CD4-positive, alpha-beta T cell treated with Interleukin-12 subunit alpha and Interleukin-12 subunit beta, for 1 hour (primary cell): ENCODE measurements around the gene NOD2.
A peak's percentile ranks its signal among the peaks of the same experiment; 100 is the strongest.

Experiments used
- DNase-seq: peaks from one replicate; pipeline ENCODE4 v3.0.0-alpha.2; 2020

Gene NOD2

DNA sequence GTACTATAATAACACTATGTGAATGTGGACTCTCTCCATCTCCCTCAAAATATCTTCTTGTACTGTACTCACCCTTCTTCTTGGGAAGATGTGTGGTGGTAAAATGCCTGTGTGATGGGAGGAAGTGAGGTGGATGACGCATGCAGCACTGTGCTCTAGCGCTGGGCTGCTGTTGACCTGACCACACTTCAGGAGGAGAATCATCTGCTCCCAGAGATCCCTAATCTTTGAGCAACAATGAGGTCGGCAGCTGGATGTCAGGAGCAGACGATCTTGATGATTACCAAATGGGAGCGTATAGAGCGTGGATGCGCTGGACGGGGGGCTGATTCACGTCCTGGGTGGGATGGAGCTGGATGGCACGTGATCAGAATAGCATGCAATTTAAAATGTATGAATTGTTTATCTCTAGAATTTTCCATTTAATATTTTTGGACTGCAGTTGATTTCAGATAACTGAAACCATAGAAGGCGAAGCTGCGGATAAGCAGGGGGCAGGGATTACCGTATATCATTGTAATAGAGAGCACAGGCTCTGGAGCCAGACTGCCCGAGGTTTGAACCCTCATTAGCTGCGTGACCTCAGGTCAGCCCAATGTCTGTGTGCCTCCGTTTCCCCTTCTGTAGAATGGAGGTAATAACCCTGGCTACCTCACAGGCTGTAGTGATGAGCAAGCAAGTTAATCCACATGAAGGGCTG, 24.8 kb downstream of the NOD2 start:
- no peak for DNase-seq

DNA sequence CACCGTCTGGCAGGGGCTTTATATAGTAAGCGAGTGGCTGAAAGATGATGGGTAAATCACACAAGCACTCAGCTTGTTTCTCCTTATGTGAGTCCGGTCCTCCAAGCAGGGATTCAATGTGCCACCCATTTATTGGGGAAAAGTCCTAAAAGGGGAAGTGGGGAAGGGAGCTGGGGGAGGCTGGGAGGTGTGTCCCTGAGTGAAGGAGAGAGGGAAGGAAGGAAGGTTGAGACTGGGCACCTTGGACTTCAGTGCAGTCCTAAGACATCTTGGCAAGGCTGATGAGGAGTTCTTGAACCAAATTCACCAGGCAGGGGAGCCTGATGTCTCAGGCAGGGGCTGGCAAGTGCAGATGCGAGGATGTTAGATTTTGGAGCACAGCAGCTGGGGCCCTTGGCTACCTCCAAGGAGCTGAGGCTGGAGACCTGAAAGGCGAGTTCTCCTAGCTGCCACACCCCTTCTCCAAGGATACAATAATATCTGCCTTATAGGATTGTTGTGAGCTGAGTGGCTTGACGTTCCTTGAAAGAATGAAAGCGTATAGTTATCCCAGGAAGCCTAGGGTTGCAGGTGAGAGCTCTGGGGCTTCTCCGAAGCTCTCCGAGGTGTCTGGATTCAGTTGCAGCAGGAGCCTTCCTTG, 25.5 kb downstream of the NOD2 start:
- DNase-seq, result no peak

DNA sequence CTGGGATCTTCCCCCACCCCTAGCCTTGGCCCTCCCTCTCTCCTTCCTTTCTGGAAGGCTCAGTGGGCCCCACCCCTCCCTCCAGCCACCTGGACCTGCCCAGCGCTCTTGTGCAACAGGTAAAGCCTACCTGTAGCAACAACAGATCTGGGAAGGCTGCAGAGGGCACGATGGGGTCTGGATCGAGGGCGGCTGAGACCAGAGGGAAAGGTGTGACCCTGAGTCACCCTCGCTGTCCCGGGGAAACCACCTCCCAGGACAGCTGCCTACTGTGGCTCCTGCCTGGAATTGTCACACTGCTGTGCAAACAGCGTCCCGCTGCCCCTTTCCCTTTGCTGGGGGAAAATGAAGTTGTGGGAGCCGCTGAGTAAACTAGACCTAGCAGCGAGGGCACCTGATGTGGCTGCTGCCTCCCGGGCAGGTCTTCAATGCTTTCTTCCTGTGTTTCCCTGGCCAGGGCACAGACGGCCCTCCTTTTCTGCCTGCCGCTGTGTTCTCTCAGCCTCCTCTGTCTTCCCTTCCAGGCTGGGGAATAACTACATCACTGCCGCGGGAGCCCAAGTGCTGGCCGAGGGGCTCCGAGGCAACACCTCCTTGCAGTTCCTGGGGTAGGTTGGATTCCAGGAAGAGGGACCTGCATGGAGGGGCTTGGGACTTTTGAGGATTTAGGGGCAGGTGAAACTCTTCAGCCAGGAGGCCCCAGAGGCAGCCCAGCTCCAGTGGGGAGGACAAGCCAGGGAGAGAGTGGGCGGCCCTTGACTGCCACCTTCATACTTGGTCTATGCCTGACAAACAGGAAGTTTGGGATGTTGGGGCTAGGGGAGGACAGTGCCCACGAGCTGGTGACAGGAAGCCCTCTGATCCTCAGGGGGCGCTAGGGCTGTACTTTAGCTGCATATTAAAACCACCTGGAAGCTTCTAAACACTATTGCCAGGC, 26.3 kb downstream of the NOD2 start:
- DNase-seq, result no peak

DNA sequence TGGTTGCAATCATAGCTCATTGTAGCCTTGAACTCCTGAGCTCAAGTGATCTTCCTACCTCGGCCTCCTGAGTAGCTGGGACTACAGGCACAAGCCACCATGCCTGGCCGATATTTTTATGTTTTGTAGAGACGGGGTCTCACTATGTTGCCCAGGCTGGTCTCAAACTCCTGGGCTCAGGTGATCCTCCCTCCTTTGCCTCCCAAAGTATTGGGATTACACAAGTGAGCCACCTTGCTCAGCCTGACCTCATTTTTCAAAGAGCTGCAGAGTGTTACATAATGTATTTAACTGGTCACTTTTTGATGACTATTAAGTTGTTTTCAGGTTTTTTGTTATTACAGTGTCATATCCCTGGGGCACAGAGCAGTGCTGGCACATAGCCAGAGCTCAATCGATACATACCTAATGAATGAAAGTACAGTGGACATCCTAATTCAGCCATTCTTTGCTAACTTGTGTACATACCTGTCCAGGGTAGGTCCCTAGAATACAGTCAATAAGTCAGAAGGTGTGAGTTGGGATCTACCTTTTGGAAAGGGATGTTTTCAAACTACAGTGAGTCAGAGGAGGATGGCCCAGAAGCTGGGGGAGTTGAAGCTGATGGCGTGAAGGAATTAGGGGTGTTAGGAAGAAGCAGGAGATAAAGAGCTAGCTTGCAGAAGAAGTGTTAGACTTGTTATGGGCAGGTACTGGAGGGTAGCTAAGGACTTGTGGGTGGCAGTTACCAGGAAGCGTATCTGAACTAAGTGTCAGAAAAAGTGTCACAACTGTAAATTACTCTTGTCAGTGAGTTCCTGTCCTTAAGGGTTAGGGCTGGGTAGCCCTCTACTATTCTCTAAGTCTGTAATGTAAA, 28.4 kb downstream of the NOD2 start:
- peak; percentile 46 for DNase-seq

DNA sequence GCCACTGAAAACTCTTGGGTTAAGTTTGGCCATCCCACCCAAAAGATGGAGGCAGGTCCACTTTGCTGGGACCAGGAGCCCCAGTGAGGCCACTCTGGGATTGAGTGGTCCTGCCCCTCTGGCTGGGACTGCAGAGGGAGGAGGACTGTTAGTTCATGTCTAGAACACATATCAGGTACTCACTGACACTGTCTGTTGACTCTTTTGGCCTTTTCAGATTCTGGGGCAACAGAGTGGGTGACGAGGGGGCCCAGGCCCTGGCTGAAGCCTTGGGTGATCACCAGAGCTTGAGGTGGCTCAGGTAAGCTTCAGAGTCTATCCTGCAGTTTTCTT, 29.0 kb downstream of the NOD2 start:
- no peak for DNase-seq

DNA sequence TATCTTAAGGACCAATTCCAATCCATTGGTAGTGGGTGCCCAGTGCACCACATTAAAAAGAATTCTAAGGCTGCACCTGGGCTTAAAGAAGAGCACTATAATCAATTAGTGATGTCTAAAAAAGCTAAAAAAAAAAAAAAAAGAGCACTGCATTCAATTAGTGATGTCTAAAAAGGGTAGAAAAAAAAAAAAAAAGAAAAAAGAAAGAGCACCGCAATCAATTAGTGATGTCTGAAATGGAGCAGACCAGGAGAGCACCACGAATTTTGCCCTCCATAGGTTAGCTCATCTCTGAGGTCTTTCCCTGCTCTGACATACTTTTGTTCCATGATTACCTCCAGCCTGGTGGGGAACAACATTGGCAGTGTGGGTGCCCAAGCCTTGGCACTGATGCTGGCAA, 29.6 kb downstream of the NOD2 start:
- no peak for DNase-seq

DNA sequence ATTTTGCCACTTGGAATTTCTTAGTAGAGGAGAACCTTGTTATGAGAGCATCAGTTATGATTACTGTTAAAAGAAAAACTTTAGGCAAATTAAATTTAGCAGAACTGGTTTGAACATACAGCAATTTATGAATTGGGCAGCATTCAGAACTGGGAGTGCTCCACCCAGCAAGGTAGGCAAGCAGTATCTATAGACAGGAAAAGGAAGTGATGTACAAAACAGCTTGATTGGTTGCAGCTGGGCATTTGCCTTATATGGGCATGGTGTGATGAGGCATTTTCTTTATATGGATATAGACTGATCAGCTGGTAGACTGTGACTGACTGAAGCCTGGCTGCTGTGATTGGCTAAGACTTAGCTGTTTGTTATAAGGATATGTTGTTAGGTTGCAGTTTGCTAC, 30.9 kb downstream of the NOD2 start:
- no peak for DNase-seq

DNA sequence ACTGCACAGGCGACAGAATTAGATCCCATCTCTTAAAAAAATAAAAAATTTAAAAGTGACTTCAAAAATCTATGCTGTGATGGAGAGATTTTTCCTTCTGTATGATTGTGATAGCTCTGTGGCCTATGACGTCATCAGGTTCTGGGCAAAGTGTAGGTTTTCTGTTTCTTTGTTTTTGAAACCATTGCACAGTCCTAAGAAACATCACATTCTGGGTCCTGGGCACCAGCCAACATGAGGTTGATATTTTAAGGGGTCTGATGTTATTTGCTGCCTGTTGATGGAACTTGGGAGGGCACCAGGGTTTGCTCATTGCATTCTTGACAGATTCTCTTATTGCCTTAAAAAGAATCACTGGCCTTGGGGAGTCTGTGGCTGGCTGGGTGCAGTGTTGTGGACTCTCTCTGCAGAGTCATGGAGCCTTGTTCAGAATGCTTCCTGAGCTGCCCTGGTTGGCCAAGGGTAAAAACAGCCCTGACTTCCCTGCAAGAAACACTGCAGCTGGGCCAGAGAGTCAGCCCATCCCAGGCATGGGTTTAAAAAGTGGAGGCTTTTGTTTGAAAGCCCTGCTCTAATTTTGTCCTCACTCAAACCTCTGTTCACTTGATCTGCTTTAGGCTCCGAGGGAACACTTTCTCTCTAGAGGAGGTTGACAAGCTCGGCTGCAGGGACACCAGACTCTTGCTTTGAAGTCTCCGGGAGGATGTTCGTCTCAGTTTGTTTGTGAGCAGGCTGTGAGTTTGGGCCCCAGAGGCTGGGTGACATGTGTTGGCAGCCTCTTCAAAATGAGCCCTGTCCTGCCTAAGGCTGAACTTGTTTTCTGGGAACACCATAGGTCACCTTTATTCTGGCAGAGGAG, 38.0 kb downstream of the NOD2 start:
- DNase-seq, result no peak

DNA sequence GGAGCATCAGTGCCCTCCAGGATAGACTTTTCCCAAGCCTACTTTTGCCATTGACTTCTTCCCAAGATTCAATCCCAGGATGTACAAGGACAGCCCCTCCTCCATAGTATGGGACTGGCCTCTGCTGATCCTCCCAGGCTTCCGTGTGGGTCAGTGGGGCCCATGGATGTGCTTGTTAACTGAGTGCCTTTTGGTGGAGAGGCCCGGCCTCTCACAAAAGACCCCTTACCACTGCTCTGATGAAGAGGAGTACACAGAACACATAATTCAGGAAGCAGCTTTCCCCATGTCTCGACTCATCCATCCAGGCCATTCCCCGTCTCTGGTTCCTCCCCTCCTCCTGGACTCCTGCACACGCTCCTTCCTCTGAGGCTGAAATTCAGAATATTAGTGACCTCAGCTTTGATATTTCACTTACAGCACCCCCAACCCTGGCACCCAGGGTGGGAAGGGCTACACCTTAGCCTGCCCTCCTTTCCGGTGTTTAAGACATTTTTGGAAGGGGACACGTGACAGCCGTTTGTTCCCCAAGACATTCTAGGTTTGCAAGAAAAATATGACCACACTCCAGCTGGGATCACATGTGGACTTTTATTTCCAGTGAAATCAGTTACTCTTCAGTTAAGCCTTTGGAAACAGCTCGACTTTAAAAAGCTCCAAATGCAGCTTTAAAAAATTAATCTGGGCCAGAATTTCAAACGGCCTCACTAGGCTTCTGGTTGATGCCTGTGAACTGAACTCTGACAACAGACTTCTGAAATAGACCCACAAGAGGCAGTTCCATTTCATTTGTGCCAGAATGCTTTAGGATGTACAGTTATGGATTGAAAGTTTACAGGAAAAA, 38.8 kb downstream of the NOD2 start:
- DNase-seq, result no peak

DNA sequence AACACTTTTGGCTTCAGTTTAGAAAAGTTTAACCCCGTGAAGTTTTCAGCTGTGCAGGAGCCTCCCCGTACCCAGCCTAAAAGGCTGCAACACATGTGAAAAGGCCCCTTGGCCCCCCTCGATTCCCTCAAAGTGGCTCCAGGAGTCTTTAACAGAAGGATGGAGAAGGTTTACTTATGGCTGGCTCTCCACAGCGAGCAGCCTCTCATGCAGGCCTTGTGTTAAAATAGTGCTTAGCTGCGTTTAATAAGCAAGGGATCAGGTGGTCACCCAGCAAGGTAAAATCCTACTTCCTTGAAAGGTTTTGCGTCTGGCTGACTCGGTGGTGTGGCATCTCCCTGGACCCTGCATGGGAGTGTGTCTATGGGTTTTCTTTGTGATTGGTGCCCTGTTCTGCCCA, 40.1 kb downstream of the NOD2 start:
- DNase-seq, result no peak

DNA sequence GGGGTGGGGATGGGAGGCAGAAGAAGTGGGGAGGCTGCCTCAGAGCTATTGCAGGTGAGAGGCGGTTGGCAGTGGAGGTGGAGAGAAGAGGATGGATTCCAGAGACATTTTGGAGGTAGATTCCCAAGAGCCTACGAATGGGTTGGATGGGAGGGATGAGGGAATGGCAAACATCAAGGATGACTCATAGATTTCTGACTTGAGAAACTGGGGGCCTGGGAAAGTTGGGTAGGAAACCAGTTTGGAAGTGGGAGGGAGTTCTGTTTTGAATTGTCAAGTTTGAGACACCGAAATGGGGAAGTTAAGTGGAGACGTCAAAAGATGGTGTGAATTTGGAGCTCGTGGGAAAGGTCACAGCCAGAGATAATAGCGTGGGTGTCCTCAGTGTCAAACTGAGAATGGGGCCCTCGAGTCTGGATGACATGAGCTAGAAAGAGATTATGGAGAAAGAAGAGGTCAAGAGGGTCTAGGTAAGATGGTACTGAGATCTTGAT, 42.3 kb downstream of the NOD2 start:
- no peak for DNase-seq

DNA sequence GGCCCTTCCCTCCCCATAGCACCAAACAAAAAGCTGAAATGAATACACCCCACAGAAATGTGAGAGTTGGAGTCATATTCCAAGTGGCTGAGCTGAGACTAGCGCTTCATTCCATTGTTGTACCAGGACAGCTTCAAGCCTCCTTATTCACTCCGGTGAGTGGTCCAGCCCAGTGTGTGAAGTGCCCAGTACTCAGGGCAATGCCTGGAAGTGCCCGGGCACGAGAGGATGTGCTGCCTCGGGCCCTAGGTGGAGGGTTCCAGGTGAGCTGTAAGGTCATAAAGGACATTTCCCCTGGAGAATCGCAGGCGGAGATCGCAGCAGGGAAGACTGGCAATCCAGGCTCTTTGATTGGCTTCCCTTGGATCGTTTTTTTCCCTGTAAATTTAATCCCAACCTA, 43.0 kb downstream of the NOD2 start:
- DNase-seq, result no peak

DNA sequence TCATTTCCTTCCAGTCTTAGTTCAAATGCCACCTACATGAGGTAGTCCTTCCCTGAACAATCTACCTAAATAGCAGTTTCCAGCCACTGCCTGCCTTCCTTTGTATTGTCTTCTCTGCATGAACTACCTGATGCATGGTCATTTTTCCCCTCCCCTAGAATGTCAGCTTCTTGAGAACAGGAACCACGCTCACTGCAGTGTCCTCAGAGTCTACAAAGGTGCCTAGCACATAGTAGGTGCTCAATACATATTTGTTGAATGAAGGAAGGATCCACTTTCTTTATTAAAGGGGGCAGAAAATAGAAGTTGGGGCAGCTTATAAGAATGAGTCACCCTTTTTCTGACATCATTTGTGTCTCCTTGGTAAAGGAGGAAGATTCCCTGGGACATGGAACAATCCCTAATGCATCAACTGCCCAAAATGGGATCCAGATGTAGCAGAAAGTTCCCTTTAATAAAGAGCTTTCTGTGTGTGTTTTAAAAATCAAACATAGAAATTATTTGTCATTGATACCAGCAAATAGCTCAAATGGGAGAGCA, 44.1 kb downstream of the NOD2 start:
- no peak for DNase-seq

DNA sequence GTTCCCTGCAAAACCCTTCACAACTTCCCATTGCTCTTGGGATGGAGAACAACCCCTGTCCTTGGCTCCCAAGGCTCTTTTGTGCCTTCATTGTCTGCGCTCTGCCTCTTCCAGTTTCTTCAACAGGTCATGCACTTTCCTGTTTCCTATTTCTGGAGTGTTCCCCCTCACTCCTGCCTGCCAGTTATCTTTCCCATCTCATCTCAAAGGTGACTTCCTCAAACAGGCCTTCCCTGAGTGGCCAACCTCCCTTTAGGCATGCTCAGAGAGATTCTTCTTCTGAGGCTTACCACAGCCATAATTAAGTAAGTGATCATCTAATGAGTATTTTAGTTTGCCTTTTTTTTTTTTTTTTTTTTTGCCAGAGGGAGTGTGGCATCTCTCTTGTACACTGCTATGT, 45.6 kb downstream of the NOD2 start:
- no peak for DNase-seq

DNA sequence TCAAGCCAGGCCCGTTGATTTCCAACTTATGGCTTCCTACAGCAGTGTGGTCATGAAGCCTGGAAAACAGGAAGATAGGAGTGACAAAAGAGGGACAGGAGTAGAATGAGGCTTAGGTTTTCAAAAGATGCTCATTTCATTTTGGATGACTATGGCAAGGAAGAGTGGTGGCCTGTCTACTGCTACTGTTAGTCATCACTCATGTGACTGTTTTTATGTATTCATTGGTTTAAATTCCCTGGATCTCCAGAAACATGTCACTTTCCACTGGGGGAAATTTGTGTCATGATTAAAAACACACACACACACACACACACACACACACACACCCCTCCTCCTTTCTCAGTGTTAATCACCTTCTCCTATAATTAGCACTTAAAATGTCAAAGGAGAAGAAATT, 47.3 kb downstream of the NOD2 start:
- DNase-seq, result no peak

DNA sequence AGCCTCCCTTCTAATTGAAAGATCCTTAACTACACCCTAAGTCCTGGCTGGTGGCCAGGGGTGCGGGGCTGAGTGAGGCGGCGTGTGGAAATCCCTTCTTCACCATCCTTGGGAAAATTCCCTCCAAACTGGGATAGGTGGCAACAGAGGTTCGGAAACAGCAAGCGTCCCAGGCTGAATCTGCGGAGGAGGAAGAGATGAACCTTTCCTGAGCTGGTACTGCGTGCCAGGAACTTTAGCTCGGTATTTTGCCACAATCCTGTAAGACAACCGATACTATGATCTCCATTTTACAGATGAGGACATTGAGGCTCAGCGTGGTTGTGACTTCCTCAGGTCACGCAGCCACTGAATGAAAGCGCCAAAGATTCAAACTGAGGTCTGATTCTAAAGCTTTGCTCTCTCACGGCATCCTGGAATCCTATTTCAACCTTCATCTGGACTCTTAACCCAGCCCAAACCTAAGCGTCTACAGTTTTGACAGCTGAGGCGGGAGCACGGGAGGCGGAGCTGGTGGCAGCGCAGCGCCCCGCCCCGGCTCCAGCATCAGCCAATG, 47.9 kb downstream of the NOD2 start:
- DNase-seq, result no peak

DNA sequence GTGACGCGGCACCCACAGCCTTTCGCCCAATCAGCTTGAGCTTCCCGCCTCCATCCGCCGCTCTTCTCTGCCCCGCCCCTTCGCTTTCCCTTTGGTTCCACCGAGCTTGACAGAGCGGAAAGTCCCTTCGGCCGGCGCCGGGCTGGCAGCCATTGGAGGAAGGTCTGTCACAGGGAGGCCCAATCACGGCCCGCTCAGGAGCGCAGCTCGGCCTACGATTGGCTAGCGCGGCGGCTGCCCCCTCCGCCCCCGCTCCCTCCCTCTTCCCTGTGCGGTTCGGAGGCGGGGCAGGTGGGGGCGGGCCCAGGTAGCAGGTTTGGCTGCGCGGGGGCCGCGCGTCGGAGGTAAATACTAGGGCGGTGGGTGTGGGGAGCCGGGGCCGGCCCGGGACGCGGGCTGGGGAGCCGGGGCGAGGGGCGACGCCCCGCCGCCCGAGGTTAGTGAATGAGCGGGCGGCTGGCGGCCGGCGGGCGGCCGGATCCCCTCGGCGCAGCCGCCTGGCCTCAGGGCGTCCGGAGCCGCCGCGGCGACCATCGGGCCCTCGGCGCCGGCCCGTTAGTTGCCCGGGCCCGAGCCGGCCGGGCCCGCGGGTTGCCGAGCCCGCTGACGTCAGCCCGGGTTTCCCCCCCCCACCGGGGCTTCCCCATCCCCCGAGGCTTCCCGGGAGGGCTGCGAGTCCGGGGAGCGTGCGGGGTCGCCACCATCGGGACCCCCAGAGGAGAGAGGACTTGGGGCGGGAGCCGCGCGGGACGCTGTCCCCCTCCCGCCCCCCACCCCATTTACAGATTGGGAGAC, 48.6 kb downstream of the NOD2 start, which contains the start of gene CYLD:
Gene CYLD (plus strand): TSS at position 306 of the 795 bp plus-strand sequence. CDS start 7,613 bp downstream, outside the sequence.
- peak; percentile 100 for DNase-seq

DNA sequence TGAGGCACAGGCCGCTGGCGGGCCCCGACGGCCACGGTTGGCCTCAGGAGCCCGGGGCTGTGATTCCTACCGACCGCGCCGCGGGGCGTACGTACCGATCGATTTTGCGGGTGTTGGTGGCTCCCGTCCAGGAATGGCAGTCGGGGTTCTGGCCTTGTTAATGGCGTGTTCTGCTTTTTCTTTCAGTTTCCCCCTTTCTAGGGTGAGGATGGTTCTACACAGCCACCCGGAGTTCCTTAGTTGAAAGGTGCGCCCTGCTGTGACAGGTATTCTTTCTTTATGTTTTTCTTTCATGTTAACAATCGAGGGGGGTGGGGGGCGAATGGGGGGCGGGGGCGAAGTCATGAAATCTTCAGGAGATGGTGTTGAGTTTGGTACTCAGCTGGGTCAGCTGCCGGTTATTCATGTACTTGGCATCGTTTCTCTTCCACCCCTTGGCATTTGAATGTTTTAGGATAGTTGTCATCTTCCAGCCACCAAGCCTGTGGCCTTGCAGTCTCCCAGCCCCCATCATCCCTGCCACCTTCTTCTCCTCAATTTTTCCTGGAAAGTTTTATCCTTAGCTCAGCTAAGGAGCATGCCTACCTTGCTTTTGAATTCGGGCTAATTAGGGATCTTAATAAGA, 49.3 kb downstream of the NOD2 start:
- DNase-seq, result peak; percentile 63
